ENCODE data around the gene GSTM2.
"Not testable (repeated sequence)": the region's sequence is repeated elsewhere in the genome, so short reads cannot be mapped to it uniquely, and the experiment has no call there.

Gene GSTM2

DNA sequence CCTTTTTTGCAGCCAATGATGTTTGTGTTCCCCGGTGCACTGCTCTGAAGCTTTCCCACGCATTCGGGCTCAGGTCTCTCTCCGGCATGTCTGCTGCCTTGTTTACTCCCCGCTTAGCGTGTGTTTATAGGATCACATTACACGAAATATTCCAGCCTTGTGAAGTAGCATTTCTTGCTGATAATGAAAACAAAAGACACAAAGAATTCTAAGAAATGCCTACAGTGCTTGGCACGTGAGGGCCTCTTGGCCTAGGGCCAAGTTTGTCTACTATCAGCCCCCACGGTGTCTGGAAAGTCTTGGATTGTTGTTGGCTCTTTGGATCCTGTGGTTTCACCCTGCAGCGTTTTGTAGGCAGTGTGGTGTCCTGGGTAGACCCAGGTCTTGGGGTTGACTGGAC, 23.2 kb upstream of the GSTM2 start:
- no peak for DNase-seq (ENCODE audit: low read depth)

DNA sequence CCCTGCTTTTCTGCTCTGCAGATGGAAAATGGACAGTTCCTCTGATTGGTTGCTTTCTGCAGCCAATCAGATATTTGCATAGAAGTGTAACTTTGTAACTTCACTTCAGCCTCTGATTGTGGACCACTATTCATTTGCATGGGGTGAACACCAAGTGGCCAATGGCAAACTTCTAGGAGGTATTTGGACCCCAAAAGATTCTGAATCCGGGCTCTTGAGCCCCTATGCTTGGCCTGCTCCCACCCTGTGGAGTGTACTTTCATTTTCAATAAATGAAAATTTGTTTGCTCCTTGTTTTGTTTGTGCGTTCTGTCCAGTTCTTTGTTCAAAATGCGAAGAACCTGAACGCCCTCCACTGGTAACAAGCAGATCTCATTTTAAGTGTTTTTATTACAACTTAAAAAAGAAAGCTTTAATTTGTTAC, 18.4 kb upstream of the GSTM2 start:
- DNase-seq (ENCODE audit: low read depth): peak; percentile 66

DNA sequence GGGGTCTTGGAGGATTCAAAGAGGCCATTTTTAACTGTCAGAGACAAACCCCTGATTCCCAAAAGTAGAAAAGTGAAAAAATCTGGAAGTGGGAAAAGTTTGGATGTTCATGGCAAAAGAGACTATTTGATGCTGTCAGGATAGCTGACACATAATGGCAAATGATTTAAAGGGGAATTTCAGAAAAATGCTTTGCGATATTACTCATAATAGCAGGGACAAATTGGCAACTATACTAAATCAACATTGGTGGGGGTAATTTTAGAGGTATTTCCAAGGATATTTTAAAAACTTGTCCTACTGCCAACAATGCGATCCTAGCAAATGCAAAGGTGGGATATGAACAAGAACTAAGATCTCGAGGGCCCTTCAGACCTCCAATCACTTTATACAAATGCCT, 17.2 kb upstream of the GSTM2 start:
- no peak for DNase-seq (ENCODE audit: low read depth)

DNA sequence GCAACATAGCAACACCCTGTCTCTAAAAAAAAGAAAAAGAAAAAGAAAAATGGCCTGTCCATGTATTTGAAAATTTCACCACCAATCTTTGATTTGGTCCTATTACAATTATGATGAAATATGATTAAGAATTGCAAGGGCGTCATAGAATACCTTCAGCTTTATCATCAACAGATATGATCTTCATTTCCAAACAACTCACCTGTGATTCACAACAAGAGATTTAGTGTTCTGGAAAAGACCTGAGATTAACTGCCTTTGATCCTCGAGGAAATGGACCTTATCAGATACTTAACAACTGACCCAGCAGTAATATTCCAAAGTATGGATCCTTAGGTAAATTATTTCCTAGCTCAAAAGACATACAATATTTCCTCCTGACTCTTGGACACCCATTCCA, 15.5 kb upstream of the GSTM2 start:
- no peak for DNase-seq (ENCODE audit: low read depth)

DNA sequence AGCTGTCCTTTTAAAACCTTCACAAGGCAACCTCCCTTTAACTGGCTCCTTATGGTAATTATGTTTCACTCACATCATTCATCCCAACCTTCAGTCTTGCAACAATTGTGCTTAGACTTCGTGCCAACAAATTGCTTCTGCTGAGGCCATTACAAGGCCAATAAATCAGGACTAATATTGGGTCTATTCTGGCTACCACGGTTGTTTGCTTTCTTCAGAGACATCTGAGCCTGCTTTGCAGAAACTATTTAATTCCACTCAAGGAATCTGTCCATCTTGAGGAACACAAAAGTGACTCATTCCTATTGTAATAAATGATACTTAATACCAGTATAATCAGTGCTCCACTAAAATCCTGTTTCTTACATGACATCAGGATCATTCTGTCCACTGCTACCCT, 14.6 kb upstream of the GSTM2 start:
- DNase-seq (ENCODE audit: low read depth): no peak

DNA sequence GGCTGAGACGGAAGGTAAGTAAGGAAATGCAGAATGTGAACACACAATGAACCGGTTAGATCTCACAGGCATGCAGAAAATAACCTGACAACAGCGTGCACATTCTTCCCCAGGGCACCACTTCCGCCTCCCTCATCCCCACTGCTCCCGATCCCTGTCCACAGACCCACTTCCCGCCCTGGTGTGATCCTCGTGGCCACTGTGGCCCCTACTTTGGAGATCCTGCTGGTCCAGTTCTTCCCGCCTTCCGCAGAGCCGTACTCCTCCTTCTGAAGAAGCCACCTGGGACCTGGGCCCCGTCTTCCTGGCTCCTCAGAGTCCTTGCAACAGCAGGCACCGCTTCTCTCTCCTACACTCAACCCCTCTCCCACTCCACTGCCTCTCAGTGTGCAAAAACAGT, 13.3 kb upstream of the GSTM2 start:
- no peak for DNase-seq (ENCODE audit: low read depth)

DNA sequence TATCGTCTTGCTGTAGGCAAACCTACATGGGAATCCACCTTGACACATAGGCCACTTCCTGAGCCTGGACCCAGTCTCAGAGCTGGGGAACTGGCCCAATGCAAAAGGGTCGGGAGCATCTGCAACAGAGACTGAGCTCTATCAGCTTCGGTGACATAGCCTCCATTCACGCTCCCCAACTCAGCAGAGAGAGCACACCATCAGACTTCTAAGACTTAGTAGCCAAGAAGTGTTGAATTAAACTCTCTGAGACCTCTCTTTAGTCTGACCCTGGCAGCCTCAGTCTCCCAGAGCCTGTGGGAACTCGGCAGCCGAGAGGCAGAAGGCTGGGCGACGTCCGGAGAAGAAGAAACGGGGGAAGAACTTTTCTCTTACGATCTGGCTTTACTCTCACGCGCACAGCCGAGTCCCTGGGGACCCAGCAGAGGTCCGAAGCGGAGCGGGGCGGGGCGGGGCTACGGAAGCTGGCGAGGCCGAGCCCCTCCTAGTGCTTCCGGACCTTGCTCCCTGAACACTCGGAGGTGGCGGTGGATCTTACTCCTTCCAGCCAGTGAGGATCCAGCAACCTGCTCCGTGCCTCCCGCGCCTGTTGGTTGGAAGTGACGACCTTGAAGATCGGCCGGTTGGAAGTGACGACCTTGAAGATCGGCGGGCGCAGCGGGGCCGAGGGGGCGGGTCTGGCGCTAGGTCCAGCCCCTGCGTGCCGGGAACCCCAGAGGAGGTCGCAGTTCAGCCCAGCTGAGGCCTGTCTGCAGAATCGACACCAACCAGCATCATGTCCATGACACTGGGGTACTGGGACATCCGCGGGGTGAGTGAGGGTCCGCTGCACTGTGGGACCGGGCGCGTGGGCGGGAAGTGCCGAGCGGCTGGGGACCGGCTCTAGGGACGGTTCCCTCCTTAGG, 12.0 kb upstream of the GSTM2 start, which contains the start of gene GSTM4:
Gene GSTM4 (plus strand): TSS at position 485 of the 905 bp plus-strand sequence. CDS start 291 bp downstream, at position 776.
- DNase-seq (ENCODE audit: low read depth): peak; percentile 86

DNA sequence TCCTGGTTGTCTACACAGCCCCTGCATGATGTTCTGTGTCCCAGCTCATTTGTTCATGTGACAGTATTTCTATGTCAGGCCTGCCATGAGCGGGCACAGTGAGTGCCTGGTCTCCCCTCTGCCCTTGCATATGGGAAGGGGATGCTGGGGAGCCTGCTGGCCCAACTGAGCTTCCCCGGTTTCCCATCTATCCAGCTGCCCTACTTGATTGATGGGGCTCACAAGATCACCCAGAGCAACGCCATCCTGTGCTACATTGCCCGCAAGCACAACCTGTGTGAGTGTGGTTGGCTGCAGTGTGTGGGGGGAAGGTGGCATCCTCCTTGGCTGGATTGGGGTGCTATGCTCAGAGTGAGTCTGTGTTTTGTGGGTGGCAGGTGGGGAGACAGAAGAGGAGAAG, 10.5 kb upstream of the GSTM2 start:
- DNase-seq (ENCODE audit: low read depth): no peak

DNA sequence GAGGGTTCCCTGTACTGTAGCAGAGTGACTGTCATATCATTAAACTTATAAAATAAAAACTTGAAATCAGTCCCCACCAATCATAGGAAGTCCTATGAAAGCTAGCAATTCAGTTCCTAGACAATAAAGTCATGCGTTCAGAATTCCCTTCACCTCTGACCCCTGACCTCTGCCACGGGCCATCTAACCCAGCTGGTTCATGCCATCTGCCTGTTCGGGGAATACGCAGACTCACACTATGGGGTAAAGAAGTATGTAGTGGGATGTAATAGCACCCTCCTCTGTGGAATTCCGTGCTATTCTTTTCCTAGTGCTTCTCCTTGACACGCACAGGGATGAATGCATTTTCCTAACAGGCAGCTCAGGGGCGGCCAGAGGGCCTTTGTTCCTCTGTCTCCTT, 9.9 kb upstream of the GSTM2 start:
- no peak for DNase-seq (ENCODE audit: low read depth)

DNA sequence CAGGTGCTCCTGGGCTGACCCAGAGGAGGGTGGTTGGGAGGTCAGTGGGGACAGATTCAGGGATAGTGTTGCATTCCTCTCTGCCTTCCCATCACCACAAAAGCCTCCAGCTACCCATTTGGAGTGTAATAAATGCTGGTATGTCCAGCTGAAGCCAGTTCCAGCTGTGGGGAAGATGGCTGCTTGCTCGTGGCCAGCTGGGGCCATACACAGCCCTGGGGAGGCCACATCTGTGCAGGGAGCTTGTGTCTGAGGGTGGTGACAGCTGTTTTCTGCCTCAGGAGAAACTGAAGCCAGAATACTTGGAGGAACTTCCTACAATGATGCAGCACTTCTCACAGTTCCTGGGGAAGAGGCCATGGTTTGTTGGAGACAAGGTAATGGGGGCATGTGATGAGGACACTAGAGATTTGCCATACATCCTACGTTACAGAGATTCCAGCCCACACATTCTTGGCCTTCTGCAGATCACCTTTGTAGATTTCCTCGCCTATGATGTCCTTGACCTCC, 9.3 kb upstream of the GSTM2 start:
- DNase-seq (ENCODE audit: low read depth): no peak

DNA sequence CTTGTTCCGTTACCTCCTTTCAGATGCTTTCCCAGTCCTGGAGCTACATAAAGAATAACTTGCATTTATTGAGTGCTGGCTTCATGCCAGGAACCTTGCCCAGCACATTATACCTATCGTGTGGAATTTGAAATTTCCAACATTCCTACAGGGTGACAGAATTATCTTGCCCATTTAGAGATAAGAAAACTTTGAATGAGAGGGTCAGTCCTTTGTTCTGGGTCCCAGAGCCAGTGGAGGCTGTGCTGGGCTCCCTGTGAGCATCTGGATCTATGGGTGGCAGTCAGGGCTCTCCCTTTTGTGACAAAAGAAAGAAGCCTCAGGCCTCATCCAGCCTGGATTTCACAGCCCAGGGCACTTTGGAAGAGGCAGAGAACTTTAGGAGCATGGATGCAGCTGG, 8.7 kb upstream of the GSTM2 start:
- DNase-seq (ENCODE audit: low read depth): no peak

DNA sequence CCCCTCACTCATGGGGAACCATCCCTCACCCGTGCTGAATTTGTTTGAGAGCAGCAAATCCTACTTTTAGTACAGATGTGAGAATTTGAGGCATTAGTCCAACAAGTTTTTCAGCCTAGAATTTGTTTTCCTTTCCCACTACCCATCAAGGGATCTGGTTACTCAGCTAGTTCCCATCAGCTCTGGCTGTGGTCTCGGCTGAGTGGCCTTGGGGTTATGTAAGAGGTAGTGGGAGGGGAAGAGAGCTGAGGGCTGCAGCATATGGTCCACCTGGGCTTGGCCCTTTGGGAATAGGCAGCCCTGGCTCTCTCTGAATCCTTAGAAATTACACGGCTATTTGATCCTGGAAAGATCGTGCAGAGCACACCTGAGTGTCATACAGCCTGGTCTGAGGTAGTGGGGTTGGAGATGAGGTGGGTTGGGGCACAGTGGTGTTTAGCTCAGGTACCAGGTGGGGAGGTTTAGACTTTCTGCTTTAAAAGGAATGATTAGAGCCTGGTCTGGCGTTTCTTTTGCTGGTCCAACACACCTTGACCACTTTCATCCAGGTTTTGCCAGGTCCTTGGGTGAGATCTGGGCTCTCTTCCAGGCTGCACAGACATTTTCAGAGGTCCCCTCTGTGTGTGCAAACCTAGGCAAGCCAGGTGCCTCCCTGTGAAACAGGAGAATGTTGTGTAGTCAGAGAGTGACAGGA, 7.7 kb upstream of the GSTM2 start:
- no peak for DNase-seq (ENCODE audit: low read depth)

DNA sequence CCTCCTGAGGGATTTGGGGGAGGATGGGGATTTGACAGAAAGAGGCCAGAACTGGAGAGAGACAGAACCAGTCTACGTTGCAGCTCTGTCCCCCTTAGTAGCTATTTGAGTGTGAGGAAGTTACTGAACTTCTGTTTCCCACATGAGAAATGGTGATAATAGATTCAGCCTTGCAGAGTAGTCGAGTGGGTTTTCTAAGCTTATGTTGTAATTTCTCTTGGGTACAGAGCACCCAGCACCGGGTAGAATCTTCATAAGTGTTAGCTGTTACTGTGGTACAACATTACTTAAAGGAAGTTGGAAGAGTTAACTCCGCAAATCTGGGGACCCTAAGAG, 7.2 kb upstream of the GSTM2 start:
- DNase-seq (ENCODE audit: low read depth): not testable (repeated sequence)

DNA sequence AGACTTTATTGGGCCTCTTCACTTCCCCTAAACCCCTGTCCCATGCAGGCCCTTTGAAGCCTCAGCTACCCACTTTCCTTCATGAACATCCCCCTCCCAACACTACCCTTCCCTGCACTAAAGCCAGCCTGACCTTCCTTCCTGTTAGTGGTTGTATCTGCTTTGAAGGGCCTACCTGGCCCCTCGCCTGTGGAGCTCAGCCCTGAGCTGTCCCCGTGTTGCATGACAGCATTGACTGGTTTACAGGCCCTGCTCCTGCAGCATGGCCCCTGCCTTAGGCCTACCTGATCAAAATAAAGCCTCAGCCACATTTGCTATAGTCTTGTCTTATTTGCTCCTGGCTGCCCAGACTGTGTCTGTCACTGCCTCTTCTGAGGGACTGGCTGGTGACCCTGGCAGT, 6.5 kb upstream of the GSTM2 start:
- DNase-seq (ENCODE audit: low read depth): no peak

DNA sequence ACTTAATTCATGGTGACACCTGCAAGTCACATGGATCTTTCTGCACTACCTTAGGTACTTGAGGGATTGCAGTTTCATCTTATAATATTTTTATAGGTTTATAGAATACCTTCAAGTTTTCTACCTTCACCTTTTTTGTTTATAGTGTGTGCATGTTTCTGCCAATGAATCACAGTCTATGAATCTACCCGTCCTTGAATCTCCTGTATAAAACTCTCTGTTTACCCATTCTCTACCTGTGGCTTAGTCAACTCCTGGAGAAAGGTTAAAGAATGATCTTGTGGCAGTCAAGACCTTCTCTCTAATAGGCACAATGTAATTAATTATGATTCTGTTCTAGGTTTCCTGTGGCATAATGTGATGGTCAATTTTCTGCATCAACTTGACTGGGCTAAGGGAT, 3.2 kb upstream of the GSTM2 start:
- DNase-seq (ENCODE audit: low read depth): no peak

DNA sequence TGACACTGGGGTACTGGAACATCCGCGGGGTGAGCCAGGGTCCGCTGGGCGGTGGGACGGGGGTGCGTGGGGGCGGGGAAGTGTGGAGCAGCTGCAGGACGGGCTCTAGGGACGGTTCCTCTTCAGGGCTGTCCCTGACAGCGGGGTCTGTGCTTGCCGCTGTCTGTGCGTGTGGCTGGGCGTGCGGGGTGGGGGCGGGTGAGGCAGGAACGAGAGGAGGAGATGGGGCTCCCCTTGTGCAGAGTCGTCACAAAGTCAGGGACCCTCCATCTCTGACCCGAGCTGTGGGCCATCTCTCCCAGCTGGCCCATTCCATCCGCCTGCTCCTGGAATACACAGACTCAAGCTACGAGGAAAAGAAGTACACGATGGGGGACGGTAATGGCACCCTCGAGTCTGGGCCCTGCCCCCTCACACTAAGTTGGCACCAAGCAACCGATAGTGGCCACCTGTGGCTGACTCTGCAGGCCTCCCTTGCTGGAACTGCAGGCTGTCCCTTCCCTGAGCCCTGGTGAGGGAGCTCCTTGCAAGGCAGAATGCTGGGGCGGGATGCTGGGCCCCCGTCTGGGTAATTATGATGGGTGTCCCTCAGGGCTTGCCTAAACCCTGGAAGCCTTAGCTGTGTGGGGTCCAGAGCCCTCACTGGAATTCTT, 392 bp downstream of the GSTM2 start:
- DNase-seq (ENCODE audit: low read depth): peak; percentile 0

DNA sequence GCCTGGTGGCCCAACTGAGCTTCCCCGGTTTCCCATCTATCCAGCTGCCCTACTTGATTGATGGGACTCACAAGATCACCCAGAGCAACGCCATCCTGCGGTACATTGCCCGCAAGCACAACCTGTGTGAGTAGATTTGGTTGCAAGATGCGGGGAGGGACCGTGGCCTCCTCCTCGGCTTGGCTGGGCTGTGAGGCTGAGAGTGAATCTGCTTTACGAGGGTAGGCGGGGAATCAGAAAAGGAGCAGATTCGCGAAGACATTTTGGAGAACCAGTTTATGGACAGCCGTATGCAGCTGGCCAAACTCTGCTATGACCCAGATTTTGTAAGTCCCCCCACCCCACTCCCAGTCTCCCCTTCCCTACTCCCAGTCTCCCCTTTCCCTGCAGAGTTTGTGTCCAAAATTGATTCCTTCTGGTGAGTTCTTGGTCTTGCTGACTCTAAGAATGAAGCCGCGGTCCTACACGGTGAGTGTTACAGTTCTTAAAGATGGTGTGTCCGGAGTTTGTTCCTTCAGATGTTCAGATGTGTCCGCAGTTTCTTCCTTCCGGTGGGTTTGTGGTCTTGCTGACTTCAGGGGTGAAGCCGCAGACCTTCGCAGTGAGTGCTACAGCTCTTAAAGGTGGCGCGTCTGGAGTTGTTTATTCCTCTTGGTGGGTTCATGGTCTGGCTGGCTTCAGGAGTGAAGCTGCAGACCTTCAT, 1.5 kb downstream of the GSTM2 start:
- peak; percentile 0 for DNase-seq (ENCODE audit: low read depth)

DNA sequence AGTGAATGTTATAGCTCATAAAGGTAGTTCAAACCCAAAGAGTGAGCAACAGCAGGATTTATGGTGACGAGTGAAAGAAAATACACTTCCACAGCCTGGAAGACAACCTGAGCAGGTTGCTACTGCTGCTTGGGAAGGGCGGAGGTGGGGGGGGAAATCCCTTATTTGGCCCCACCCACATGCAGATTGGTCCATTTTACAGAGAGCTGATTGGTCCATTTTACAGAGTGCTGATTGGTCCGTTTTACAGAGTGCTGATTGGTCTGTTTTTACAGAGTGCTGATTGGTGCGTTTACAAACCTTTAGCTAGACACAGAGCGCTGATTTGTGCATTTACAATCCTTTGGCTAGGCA, 2.1 kb downstream of the GSTM2 start:
- not testable (repeated sequence) for DNase-seq (ENCODE audit: low read depth)

DNA sequence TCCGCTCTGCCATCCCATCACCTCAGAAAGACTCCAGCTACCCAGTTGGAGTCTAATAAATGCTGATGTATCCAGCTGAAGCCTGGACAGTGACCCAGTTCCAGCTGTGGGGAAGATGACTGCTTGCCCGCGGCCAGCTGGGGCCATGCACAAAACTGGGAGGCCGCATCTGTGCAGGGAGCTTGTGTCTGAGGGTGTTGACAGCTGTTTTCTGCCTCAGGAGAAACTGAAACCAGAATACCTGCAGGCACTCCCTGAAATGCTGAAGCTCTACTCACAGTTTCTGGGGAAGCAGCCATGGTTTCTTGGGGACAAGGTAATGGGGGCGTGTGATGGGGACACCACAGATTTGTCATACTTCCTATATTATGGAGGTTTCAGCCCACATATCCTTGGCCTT, 3.2 kb downstream of the GSTM2 start:
- DNase-seq (ENCODE audit: low read depth): peak; percentile 0

DNA sequence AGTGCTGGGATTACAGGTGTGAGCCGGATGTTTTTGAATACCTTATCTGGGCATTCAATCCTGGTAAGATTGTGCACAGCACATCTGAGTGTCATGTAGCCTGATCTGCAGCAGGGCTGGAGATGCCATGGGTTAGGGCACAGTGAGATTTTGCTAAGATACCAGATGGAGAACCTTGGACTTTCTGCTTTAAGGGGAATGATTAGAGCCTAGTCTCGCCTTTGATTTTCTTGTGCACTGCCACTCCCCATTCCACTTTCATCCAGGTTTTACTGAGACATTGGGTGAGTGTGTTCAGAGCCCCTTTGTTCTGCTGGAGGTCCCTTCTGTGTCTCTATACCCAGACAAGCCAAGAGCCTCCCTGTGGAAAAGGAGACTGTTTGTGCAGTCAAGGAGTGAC, 6.0 kb downstream of the GSTM2 start:
- not testable (repeated sequence) for DNase-seq (ENCODE audit: low read depth)

DNA sequence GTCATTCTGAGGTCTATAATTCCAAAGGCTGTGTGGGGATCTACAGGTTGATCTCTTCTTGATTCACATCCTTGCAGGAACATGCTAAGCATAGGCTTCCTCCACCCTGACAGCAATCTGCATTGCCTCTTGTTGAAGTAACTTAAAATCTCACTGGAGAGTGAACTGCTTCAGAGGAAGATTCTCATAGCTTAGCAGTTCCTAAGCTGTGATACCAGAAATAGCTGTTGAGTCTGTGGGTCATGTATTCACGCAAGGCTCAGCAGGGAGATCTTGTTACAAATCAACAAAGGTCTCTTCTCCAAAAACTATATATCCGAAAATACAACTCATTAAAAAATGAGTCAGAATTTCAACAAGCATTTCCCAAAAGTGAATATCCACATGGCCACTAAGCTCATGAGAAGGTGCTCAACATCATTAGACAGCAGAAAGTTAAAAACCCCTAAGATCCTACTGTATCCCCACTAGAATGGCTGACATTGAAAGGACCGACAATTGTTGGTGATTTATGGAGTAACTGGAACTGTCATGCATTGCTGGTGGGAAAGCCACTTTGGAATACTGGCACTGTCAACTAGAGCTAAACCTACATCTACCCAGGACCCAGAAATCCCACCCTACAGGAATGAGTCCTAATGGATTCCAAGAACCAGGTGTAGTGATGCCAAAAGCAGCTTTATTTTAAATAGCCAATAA, 9.0 kb downstream of the GSTM2 start:
- DNase-seq (ENCODE audit: low read depth): peak; percentile 2

DNA sequence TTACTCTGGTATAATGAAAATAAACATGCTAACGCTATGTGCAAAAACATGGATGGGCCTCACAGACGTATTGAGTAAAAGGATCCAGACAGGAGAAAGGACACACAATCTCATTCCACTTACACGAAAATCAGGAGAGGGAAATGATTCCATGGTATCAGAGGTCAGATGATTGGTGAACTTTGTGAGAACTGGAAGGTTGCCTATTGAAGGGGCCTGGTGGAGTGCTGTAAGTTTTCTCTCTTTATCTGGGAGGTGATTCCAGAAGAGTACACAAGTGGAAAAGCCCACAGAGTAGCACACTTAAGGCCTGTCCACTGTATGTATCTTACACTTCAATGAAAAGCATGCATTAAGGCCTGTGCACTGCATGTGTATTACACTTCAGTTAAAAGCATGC, 9.6 kb downstream of the GSTM2 start:
- peak; percentile 0 for DNase-seq (ENCODE audit: low read depth)

Measured in fibroblast of gingiva (primary cell).